Renal cortical epithelial cell (primary cell): Measurements from ENCODE around the gene MCEE. TPM values are rescaled to one million over a fixed set of nuclear protein-coding genes. Genes with fewer than 3 reads are reported as not detected.
A peak's percentile ranks its signal among the peaks of the same experiment; 100 is the strongest.

ENCODE experiments used
- DNase-seq: peaks from one replicate; pipeline ENCODE4 v3.0.0-alpha.2; 2011; ENCODE audit warnings: low read depth
- total RNA-seq: library from RNA; depleted of rRNA; stranded (reverse); fragments of >200 nt; gene quantifications from 2 replicates; pipeline ENCODE4 v1.2.3, GENCODE V29; 2014

Gene MCEE
- total RNA-seq, 1 donor from 2014 or later, result 5.5 TPM

DNA sequence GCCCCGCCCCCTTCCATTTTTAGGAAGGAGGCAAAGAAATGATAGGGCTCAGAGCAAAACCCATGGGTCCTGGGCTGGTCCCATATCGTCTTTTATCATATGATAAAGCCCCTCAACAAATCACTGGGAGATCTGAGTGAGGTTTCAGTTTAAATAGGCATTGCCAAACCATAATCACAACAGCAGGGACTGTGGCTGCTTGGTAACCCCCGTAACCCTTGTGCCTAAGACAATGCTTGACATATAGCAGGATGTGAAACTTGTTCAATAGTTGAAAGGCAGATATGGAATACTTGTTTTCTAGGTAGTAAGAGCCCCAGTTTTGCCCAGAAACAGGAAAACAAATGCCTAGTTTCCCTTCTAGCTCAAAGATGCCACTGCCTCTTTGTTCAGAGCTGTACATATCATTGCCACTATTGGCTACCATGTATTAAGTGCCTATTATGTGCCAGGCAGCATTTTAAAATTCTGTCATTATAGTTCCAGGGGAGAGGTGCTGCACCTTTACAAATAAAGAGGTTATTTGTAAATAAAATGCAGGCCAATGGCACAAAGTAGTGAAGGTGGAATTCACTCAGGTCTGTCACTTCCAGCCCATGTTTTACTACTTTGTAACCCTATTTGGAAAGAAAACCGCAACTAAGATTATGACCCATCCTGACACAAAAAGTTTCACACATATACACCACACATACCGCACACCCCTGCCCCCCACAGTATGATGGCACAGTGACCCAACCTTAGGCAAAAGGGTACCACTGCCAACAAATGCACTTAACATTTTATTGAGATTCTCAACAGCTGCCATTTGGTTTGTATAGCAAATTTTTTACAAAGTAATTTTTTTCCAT is 47.4 kb downstream of the MCEE start:
- DNase-seq, result no peak

DNA sequence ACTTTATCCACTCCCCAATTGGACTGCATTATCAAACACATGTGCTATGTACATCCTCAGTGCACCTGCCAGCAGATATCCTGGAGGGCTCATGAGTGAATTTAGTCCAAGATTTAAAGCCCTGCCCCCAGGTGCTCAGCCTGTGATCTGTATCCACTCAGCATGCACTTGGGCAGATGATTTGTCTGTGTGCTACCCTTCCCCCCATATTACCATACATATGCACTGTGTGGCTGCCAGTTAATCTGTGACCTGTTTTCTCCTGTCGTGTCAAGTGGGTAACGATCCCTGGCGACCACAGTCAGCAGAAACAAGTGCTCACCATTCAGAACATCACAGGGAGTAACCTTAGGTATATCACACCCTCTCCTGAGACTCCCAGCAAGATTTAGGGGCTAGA is 51.4 kb downstream of the MCEE start:
- no peak for DNase-seq

DNA sequence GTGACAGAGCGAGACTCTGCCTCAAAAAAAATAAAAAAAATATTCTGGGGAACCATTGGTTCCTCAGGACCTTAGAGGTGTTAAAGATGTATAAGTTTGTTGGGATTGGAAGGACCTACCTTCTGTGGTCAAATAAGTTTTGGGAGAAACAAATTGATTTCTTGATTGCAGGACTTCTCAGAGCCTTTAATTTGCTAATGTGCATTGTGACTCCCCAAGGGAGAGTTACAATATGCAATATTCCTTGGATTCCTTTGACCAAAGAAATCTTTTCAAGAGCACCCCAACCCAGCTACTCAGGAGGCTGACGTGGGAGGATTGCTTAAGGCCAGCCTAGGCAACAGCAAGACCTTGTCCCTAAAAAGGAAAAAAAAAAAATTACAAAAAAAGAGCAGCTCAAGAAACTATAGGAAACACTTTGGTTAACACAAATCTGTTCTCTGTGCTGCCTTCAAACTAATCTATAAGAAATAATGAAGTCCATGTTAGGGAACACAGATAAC is 55.1 kb downstream of the MCEE start:
- no peak for DNase-seq

DNA sequence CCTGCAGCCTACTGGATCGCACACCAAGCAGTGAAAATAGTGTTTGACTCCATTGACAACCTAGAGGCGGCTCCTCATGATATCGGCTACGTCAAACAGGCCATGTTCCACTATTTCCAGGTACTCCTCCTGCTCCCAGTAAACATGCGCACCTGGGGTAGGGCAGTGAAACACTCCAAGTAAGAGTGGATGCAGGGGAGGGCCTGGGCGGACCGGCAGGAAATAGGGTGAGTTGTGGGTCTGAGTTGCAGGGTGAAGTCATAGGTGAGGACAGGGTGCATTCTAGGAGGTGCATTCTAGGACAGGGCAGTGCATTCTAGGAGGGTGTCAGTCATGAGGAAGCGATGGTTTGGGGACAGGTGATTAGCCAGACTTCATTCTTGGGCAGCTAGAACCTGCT is 56.6 kb downstream of the MCEE start:
- no peak for DNase-seq

DNA sequence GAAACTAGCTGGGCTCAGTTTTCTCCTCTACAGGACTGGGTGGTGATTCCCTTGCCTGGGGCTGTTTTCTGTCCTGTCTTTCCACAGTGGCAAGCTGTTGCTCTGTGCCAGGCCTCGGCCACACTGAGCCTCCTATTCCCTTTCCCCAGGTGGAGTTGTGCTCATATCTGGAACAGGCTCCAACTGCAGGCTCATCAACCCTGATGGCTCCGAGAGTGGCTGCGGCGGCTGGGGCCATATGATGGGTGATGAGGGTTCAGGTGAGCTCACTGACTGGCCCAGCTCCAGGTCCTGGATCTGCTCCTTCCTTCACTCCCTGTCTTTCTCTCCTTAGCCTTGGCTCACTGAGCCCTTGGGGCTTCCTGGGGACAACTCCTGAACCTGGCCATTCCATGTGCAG is 57.5 kb downstream of the MCEE start:
- no peak for DNase-seq

DNA sequence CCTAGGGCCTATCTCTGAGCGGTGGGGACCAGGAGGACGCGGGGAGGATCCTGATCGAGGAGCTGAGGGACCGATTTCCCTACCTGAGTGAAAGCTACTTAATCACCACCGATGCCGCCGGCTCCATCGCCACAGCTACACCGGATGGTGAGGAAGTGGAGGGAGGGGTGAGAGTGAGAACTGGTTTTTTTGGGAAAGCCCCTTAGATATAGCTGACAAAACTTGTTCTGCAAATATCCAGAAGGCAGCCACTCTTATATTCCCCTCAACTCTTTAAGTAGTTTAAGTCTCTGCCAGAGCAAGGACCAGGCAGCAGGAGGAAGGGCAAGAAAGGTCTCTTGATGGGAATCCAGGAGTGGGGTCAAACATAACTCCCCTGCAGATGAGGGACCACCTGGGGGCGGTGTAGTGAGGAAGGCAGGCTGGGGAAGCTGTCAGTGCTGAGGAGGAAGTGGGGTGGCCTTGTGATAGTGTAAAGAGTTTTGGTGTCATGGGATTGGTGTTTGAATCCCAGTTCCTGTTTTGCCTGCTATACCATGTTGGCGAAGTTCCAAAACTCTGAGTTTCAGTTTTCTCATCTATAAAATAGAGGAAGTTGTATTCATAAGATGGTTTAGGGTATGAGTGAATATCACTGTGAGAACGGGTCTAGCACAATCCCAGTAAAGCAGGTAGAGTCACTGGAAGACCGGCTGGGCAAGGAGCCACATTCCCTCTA is 58.2 kb downstream of the MCEE start:
- no peak for DNase-seq

DNA sequence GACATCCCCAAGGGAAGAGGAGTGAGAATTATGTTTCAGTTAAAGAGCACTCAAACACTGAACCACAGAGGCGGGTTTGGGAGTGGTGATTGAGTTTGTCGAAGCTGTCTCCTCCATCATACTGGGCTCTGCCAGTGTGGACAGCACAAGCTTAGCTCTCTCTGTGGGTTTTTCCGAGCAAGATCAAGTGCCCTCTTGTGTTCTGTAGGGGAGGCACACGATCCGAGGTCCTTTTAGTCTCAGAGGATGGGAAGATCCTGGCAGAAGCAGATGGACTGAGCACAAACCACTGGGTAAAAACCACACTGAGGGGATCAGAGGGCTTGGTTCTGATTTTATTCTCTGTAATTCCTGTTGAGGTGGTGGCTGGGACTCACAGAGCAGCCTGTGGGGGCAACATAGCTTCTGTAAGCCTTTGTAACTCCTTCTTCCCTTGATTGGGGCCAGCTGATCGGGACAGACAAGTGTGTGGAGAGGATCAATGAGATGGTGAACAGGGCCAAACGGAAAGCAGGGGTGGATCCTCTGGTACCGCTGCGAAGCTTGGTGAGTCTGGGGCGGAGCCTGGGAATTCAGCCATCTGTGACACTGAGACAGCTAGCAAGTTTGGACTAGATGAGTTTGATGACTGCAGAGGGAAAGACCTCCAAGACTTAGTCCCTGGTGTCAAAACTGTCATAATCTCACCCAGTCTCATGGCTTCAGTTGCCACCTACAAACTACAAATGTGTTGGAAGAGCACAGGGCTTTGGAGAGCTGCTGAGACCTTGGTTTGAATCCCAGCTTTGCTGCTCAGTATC is 59.5 kb downstream of the MCEE start:
- peak; percentile 32 for DNase-seq

DNA sequence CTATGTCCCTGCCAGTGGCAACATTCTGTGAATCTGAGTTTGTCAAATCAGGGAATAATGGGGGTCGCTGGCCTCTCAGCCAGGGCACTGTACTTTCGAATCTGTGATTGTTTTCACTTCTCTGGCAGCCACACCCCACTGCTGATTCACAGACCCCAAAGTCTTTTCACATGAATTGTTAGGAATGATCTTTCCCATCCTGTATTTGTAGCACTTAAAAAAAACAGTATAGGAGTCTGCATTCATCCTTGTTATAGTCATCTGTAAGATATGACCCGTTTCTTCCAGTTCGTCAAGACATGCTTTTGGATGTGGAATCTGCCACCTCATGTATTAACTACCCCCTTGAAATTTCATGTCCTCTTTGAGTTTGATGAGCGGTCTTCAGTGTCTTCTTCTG is 60.7 kb downstream of the MCEE start:
- no peak for DNase-seq

DNA sequence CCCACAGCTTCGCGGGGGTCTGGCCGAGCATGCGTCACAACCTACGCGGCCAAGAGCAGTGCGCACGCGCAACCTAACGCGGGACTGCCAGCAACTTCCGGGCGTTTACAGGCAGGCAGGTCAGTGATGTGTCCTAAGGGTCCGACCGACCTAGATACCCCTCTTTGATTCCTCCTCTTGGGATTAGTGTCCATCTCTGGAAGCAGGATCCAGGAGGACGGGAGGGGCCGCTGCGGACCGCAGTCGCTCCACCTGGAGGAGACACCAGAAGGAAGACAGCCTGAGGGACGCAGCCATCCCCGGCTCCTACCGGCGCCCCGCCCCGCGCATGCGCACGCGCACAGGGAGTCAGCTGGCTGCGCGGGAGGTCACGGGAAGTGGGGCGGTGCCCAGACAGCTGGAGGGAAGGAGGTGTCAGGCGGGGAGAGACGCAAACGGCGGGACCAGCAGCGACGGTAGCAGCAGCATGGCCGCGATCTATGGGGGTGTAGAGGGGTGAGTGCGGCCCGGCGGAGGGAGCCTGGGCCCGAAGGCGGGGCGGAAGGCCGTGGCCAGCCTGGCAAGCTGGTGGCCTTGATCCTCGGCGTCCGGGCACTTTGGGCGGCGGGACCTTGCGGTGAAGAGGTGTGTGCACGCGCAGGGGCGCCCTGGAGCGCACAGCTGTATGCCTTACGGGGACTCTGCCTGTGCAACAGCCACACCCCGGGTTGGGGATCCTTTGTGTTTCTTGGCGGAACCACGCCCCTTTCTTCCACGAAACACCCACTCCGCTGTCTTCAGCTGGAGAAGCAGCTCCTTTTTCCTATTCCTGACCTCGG is 61.6 kb downstream of the MCEE start, which contains the start of gene NAGK:
Gene NAGK, plus strand, starts transcription at position 431 of the 818 bp plus-strand sequence. Its CDS starts 36 bp downstream, at position 467.
- peak; percentile 88 for DNase-seq

DNA sequence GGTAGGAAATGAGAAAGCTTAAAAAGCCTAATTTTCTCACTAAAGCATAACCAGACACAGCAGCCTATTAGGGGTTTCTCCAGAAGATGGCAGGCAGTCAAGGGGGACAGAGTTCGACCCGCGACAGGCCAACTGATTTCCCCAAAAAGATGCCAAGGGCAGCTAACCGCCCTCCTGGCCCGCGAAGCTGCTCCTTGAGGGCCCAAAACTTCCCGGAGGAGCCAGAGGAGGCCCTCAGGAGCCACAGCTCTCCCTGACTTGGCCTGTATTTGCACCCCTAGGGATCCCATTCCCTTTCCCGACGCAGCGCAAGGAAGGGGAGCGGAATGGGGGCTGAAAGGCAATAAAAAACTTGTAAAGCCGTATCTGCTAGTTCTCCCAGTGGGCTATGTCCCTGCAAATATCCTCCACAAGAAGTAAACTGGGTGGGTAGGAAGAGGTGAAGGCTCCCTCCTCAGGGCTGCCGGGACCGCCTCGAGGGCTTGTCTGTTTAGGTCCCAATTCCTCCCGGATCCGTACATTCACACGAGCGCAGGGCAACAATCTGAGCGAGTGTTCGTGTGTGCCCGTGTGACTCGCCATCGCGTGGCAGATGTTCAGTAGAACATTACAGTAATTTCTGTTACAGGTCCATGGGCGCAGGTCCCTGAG is 62.3 kb downstream of the MCEE start:
- DNase-seq, result no peak

DNA sequence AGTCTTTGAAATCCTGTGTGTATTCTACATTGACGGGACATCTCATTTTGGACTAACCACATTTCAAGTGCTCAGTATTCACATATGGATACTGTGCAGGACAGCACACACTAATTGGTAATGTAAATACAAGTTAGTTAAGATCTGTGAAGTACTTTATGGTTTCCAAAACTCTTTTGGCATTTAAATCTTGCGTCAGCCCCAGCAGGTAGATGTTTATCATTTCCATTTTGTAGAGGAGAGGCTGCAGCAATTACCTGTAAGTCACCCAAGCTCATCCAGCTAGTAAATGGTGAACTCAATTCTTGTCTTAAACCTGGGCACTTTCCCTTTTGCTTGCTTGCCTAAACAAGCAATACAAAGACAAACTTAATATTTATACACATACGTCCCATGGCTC is 63.2 kb downstream of the MCEE start:
- DNase-seq, result no peak

DNA sequence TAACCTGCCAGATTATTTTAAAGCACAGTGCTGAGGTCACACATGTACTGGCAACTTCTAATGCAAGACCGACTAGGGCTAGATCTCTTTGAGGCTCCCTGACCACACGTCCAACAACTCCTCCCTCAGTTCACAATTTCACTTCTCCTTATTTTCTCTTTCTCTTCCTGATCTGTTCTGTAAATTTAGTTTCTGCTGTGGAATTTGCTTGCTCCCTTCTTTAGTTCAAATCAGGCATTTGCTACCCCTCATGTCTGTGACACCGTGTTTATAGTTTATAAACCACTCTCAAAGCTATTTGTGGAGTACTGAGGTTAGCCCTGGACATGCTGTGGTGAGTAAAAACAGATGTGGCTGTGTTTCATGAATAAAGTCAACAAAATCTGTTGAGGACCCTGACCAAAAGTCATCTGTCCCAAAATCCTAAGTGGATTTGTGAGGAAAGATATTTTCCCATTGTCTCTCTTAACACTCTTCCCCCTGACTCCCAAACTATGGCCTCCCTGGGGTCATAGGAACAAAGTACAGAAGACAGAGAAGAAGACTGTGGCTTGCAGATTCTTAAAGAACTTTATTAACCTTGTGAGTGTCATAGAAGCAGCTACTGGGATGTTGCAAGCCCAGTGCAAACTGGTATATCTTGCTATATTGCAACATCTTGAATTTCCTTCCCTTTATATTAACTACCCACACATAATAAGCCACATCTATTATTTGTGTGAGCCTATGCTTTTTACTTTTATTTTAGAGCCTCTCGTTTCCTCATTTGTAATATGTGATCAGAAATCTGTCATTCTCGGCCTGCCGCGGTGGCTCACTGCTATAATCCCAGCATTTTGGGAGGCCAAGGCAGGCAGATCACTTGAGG is 65.0 kb downstream of the MCEE start:
- DNase-seq, result no peak

DNA sequence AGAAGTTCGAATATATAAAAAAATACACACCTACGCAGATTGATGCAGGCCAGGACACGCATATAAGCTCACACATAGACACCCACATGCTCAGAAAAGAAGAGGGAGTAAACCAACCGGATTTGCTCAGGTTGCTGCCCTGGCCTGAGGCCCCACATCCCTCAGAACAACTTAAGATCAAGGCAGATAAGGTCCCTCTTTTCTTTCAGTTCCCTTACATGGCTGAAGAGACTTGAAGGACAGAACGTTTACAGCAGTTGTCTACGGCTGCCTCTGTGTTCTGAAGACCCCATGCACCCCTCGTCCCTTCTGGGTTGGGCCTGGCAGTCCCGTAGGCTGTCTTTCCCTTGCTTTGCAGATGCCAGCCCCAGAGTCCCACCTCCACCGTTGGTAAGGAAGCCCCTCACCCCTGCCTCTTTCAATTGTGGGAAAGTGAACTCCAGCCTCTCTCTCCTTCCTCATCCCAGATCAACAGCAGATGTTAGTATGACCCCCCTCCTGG is 65.9 kb downstream of the MCEE start:
- DNase-seq, result no peak

DNA sequence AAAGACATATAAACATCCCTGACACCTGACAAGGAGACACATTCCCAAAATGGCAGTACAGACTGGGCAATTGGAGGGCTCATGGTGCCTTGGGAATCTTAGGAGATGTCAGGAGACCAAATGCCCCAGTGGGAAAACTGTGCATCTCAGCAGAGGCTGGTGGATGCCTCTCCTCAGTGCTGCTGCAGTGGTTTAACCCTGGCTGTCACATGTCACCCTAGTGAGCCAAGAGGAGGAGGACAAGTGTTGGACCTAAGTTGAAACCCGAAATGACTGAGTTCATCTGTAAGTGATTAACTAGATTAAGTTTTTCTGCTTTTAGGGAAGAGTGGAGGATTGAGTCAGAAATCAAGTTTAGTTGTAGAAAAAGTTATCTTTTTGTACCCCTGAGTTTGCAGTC is 66.8 kb downstream of the MCEE start:
- DNase-seq, result no peak

DNA sequence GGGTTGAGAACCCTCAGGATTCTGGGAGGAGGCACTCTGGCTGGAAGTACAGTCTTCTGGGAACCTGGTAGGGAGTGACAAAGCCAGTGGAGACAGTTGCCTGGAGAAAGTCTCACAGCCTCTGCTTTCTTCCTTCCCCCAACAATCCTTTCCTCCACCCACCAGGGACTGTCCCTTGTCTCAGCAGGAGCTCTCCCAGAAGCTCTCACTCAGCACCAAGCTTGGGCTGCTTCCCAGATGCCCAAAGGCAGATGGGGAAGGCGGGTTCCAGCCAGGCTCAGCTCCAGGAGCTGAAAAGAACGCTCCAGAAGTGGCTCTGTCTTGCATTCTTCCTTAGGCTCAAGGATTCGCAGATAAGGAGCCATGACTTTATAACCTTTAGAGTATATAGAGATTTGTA is 69.2 kb downstream of the MCEE start:
- no peak for DNase-seq

DNA sequence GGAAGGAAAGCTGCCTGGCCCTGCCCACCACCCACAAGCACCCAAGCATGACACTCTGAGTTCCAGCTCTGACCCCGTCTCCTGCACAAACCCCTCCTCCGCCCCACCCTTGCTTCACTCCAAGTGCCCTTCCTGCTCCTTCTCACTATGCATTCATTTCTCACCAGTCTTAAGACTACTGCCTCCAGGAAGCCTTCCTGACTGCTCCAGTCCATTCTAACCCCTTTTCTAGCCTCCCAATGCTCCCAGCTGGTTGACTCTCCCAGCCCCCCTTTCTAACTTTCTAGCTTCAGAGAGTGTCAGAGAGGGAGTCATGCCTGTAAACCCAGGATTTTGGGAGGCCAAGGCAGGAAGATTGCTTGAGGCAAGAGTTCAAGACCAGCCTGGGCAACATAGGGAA is 69.8 kb downstream of the MCEE start:
- no peak for DNase-seq
